NCI-H226 (cell line): Measurements from ENCODE around the gene FKBP1B.
"Not testable (repeated sequence)": the region's sequence is repeated elsewhere in the genome, so short reads cannot be mapped to it uniquely, and the experiment has no call there.

Experiments
- DNase-seq: peaks from one replicate; pipeline ENCODE4 v3.0.0-alpha.2; 2015

The FKBP1B gene

DNA sequence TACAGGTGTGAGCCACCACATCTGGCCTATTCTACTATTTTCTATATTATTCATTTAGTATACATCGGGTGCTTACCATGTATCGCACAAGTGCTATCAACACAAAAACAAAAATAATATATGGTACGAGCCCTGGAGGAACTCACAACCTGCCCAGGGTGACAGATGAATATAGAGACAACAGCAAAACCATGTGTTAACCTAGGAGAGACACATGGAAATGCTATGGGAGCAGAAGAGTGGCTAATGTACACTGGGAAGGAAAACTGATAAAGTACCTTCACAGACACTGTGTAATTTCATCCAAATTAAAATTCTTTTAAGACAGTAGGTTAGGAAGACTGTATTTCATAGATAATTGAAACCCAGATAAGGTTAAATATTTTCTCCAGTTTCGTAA is 22.7 kb downstream of the FKBP1B start:
- DNase-seq: no peak

DNA sequence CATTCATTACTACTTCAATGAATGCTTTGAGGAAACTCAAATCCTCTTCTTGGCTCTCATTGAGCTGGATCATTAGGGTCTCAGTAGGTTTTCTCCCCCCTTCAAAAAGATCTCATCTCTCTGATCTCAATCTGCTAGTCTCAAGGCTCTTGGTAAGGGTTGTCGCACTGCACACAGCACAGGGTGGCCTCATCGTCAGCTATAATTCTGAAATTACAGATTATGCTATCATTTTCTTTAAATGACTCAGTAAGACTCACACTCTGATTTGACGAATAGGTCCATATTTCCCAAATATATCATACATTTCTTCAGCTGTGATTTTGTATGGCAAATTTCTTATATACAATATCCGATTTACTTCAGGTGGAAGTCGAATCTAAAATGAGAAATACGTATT is 24.3 kb downstream of the FKBP1B start:
- no peak for DNase-seq

DNA sequence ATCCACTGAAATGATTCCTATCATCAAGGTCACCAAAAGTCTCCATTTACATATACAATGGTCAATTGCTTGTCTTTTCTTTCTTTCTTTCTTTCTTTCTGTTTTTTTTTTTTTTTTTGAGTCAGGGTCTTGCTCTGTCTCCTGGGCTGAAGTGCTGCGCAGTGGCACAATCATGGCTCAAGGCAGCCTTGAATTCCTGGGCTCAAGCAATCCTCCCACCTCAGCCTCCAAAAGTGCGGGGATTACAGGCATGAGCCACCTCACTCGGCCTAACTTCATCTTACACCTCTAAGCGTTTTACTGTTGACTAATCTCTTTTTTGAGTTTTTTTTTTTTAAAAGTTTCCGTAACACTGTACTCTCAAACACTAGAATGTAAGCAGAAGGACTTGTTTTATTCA is 25.7 kb downstream of the FKBP1B start:
- DNase-seq: no peak

DNA sequence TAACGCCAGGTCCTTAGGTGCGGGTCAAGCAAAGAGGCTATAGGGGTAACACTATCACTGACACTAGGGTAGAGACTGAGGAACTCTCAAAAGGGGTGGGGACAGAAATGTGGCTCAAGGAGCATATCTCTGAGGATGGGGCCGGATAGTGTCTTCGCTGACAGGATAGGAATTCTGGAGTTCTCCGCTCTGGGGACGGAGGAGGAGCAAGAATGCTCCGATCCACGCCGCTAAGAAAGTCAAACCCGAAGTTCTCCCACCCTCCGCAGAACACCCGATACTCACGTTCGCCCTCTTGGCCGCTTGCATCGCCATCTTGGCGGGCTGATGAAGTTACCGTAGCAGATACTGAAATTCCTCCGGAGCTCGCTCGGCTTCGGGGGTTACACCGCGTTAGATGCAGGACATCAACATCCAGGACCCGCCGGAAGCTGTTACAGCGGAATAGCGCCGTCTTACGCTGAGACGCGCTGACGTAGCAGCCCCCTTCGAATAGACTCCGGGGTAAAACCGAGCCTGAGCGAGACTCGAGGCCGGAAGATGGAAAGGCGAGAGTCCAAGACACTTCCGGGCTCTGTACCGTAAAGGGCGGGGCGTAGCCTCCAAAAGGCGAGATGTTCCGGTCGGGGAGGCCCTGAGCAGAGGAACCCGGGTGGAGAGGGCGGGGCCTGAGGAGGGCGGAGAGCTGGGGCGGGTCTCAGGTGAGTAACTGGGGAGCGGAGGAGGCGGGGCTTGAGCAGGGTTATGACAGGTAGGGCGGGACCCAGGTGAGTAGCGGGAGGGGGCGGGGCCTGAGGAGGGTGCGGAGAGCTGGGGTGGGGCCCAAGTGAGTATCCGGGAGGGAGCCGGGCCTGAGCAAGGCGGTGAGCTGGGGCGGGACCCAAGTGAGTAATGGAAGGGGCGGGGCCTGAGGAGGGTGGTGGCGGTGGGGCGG is 26.6 kb downstream of the FKBP1B start, which contains the start of gene SF3B6:
Gene SF3B6, minus strand, starts transcription at position 412 of the 934 bp plus-strand sequence. Its CDS starts 97 bp downstream, at position 315.
- DNase-seq: peak; percentile 98

DNA sequence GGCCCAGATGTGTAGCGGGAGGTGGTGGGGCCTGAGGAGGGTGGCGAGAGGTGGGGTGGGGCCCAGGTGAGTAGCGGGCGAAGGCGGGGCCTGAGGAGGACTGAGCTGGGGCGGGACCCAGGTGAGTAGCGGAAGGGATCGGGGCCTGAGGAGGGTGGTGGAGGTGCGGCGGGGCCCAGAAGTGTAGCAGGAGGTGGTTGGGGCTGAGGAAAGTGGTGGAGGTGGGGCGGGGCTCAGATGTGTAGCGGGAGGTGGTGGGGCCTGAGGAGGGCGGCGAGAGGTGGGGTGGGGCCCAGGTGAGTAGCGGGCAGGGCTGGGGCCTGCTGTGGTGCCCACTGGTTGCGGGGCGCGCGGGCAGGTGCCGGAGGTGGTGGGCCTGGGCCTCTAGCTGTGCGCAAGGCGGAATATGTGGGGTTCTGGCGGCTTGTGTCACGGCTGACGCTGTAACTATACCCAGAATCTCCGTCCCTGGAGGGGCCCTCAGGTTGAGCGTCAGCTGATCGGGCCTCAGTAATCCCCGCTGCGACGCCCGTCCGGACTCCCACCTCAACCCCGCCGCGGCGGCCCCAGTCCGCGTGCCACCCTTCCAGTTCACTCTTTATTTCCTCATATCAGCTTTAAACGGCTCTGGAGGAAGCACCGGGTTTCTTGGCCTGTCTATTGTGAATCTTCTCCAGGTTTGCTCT is 27.5 kb downstream of the FKBP1B start:
- no peak for DNase-seq

DNA sequence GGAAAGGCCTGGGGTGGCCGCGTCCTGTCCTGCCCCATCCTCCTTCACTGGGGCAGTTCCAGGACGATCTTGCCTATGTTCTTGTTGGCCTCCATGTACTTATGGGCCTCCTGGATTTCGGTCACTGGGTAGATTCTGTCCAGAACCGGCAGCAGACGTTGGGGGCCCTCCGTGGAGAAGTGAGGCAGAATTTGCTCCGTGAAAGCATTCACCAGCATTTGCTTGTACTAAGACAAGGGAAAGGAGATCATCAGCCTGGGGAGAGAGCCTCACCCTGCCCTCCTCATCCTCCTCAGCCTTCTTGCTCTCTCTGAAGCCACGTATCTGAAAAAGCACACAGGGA is 28.0 kb downstream of the FKBP1B start:
- no peak for DNase-seq

DNA sequence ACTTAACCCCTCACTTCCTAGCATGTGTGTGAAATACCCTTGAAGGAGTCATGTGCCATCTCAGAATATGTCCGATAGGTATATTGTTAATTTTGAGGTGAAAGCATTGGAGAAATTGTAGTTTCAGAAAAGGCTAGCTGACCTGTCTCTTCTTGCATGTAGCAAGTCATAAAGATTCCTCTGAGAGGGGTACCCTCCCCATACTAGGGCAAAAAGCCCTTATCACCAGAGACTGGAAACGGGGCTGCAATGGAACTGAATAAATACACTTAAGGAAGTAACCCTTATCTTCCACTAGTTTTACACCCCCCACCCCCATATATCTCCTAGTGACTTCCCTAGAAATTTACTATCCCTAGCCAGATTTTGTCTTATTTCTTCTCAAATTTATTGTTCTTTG is 28.3 kb downstream of the FKBP1B start:
- DNase-seq: no peak

DNA sequence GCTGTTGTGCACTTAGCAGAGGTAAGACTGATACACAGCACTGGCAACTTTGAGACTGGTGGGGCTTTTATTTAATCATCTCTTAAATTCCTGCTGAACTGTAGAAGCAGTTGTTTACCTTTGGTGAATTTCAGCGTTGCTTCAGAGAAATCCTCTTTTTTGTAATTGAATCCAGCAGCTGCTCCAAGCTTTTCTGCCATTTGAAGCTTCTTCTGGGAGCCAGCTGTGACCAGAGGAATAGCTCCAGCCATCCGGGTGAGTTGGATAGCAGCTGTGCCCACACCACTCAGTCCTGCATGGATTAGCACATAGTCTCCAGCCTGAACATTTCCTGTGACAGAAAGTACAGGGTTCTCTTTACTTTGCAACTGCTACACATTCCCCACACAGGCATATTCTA is 31.2 kb downstream of the FKBP1B start:
- DNase-seq: no peak

DNA sequence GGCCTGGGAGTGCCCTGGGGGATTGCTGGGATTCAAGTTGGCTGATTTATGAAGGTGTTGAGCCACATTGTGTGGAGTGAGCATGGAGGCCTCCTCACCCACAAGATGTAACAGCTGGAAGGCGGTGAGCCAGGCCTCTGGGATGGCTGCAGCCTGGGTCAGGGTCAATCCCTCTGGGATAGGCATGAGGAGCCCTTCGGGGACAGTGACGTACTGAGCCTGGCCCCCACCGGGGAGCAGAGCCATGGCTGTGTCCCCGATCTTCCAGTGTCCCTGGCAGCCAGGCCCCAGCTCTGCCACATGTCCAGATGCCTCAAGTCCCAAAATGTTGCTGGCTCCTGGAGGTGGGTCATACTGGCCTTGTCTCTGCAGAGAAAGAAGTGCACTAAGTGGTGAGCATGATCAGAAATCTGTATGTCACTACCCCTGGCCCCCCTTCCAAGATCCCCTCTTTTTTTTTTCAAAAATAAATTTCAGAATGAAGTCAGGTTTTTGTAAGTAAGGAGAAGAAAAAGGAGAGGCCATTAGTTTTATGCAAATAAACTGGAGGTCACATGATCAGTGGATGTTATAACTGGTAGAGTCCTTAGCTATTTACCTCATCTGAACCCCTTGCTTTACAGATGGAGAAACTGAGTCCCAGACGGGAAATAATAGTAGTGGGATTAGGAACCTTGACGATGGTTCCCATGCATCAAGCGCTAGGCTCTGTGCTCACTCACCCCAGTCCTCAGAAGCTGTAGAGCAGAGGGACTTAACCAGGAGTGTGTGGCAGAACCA is 33.4 kb downstream of the FKBP1B start:
- DNase-seq: no peak

DNA sequence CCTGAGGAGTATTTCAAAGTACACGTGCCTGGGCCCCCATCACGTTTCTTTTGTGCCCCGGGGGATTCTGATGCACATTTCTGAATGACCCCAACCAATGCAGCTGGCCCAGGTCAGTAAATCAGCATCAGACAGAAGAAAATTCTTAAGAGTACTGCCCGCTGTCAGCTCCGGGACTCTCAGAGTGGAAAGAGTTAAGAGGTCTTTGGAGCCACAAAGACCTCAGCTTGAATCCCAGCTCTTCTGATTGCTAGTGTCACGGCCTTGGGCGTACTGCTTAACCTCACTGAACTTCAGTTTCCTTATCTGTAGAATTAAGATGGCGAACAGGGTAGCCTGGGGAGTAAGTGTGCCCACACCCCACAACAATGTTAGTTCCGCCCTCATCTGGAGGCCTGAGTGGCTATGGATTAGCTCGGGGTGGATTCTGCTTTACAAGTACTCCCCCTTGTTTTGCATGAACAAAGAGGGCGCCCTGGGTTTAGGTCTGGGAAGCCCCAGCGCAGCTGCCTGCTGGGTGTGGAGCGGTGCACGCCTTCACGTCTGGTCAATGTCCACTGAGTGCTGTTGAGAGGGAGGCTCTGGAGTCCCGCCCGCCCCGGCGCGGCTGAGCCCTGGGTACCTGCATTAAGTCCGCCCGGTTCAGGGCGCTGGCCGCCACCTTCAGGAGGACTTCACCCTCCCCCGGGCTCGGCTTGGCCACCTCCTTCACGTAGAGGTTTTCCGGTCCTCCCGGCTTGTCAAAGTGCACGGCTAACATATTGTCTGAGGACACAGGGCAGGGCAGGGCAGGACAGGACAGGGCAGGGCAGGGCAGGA is 34.2 kb downstream of the FKBP1B start:
- DNase-seq: peak; percentile 77

DNA sequence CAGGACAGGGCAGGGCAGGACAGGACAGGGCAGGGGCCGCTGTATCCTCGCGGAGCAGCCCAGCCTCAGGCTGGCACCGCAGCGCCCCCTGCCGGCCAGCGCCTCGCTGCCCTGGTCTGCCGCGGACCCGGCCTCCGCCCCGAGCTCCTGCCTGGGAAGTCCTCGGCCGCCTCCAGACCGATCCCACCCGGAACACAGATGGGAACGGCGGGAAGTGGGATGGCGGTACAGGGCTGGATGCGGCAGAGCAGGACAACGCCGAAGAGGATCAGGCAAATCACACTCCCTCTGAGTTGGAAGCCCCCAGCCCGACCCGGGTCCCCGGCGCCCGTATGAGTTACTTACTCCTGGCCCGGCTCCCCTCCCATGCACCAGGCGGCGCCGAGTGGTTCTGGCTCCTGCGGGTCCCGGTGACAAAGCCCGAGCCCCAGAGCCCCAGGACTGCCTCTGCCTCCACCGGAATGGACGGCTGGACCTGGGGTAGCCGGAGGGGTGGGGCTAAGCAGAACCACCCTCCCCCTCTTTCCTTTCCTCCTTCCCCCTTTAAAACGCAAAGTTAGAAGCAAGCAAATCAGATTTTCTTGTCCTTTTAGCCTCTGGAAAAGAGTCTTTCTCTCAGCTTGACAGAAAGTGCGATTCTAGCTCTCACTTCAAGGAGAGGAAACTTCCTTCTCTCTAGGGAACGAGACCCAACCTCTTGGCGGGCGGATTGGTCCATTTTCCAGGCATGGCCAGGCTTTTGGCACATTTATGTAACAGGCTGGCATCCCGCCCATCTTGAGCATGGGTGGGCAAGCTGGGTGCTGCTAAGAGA is 35.1 kb downstream of the FKBP1B start, which contains the start of gene TP53I3:
Gene TP53I3, minus strand, starts transcription at position 449 of the 814 bp plus-strand sequence. CDS start 508 bp downstream, outside the sequence.
- peak; percentile 83 for DNase-seq

DNA sequence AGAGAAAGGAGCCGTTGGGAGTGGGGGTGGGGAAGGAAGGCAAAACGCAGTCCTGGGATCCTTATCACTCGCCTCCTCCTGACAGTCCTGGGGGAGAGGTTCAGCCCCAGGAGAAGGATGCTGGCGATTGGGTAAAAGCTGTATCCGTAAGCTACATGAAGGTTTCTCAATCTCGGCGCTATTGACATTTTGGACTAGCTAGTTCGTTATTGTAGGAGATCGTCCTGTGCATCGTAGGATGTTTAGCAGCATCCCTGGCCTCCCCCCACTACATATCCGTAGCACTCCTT is 35.6 kb downstream of the FKBP1B start:
- DNase-seq: no peak

DNA sequence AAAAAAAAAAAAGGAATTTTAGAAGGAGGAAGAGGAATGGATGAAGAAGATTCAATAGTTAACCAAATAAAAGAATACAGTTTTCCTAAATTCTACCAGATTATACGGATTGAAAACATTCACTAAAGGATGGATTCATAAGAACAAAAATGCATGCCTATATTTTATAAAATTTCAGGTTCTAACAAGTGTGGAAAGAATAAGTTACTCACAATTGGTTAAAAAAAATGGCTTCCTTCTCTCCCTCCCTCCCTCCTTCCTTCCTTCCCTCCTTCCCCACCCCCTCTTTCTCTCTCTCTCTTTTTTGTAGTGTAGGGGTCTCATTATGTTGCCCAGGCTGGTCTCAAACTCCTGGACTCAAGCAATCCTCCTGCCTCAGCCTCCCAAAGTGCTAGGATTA is 36.7 kb downstream of the FKBP1B start:
- DNase-seq: no peak

DNA sequence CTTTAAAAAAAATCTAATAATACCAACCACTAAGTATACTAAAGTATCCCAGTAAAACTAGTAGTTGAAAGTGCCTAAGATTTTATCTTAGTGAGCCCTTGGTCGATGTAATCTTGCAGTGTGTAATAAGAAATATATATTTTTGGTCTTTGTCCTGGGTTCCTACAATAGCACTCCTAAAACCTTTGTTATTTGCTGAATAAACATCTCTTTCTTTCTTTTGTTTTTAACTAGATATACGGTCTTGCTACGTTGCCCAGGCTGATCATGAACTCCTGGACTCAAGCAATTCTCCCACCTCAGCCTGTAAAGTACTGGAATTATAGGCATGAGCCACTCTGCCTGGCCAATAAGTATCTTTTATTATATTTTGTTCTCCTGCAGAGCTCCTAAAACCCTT is 37.5 kb downstream of the FKBP1B start:
- no peak for DNase-seq

DNA sequence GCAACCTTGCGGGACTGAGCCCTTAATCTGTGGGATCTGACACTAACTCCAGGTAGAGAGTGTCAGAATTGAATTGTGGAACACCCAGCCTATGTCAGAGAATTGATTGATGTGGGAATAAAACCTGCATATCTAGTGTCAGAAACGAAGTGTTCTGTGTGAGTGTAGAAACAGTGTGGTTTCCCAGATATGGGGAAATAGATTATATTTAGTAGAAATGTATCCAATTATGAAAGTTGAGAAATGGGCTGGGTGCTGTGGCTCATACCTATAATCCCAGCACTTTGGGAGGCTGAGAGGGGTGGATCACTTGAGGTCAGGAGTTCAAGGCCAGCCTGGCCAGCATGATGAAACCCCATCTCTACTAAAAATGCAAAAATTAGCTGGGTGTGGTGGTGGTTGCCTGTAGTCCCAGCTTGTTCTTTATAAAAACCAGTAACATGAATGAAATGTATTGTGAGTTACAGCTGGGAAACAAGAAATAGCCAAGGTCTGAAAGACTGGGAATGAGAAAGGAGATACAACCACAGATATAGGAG is 39.3 kb downstream of the FKBP1B start:
- no peak for DNase-seq

DNA sequence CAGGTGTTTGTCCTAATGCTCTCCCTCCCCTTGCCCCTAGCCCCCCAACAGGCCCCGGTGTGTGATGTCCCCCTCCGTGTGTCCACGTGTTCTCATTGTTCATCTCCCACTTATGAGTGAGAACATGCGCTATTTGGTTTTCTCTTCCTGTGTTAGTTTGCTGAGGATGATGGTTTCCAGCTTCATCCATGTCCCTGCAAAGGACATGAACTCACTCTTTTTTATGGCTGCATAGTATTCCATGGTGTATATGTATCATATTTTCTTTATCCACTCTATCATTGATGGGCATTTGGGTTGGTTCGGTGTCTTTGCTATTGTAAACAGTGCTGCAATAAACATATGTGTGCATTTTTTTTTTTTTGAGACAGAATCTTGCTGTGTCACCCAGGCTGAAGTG is 43.7 kb downstream of the FKBP1B start:
- not testable (repeated sequence) for DNase-seq

DNA sequence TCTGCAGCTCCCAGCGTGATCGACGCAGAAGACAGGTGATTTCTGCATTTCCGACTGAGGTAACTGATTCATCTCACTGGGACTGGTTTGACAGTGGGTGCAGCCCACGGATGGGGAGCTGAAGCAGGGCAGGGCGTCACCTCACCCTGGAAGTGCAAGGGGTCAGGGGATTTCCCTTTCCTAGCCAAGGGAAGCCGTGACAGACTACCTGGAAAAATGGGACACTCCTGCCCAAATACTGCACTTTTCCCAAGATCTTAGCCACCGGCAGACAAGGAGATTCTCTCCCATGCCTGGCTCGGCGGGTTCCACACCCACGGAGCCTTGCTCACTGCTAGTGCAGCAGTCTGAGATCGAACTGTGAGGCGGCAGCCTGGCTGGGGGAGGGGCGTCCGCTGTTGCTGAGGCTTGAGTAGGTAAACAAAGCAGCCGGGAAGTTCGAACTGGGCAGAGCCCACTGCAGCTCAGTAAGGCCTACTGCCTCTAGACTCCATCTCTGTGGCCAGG is 45.7 kb downstream of the FKBP1B start:
- not testable (repeated sequence) for DNase-seq

DNA sequence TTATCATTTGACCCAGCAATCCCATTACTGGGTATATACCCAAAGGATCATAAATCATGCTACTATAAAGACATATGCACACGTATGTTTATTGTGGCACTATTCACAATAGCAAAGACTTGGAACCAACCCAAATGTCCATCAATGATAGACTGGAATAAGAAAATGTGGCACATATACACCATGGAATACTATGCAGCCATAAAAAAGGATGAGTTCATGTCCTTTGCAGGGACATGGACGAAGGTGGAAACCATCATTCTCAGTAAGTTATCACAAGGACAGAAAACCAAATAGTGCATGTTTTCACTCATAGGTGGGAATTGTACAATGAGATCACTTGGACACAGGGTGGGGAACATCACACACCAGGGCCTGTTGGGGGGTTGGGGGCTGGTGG is 51.2 kb downstream of the FKBP1B start:
- not testable (repeated sequence) for DNase-seq

DNA sequence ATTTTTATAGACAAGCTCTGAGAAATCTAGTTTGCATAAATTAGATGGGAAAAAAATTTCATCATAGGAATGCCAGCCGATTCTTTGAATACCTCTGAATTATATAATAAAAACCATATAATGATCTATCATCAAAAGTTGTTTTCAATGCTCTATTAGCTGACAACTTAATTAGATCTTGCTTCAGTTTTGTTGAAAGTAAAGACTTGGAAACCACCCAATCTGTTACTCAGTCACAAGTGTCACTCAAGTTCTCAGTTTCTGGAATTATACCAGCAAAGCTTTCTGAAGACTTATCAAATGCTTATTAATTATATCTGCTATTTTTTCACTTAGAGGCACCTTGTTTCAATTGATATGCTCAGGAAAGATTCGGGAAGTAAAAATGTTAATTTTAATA is 52.5 kb downstream of the FKBP1B start:
- no peak for DNase-seq

DNA sequence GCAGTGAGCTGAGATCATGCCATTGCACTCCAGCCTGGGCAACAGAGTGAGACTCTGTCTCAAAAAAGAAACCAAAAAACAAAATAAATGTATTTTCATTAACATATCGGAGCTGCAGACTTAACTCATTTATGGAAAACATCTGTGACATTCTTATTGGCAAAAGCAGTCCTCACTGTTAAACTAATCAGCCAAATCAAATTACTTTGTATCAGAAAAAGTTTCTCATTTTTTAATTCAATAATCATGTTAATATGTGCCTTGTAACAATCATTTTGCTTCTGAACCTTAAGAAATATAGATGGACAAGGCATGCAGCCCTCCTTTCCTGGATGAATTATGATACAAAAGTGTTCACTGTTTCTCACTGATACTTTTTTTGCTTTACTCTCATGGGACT is 53.1 kb downstream of the FKBP1B start:
- no peak for DNase-seq

DNA sequence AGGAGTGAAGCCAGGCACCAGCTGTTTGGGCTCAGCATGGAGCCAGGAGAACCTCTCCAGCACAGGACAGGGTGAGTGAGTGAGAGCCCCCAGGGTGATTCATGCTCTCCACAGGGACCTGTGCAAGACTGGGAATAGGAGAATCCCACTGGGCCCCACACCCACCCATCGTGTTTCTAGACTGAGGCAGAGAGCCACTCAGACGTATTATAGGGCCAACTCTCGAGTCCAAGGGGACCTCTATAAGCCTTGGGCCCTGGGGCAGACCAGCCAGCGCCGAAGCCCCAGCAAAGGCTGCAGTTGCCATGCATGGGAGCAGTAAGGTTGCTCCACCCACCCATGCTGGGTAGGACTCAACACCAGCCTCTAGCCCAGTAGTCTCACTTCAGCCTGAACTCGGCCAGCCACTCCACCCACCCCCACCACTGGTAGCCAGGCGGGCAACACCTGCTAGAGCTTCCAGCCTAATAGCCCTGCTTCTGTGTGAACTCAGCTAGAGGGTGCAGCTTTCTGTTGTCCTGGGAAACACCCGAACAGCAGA is 54.6 kb downstream of the FKBP1B start:
- no peak for DNase-seq
